8988T (cell line): ENCODE data around the gene ICAM1.
A peak's percentile ranks its signal among the peaks of the same experiment; 100 is the strongest.

Source experiments
- DNase-seq: peaks from one replicate; pipeline ENCODE4 v3.0.0; 2011

Gene ICAM1

GRCh38 chr19:10328558-10329429, 57.9 kb downstream of the ICAM1 start:
- DNase-seq: no peak

- DNase-seq: no peak
Measured at GRCh38 chr19:10329555-10329954, 58.6 kb downstream of the ICAM1 start.

- no peak for DNase-seq
Measured at GRCh38 chr19:10332158-10332964, 61.4 kb downstream of the ICAM1 start.

GRCh38 chr19:10332965-10333757, 62.2 kb downstream of the ICAM1 start, which contains the start of gene RAVER1:
Gene RAVER1 (minus strand): TSS chr19:10333529. CDS start chr19:10333507, 22 bp downstream.
- DNase-seq: peak; percentile 88

DNA sequence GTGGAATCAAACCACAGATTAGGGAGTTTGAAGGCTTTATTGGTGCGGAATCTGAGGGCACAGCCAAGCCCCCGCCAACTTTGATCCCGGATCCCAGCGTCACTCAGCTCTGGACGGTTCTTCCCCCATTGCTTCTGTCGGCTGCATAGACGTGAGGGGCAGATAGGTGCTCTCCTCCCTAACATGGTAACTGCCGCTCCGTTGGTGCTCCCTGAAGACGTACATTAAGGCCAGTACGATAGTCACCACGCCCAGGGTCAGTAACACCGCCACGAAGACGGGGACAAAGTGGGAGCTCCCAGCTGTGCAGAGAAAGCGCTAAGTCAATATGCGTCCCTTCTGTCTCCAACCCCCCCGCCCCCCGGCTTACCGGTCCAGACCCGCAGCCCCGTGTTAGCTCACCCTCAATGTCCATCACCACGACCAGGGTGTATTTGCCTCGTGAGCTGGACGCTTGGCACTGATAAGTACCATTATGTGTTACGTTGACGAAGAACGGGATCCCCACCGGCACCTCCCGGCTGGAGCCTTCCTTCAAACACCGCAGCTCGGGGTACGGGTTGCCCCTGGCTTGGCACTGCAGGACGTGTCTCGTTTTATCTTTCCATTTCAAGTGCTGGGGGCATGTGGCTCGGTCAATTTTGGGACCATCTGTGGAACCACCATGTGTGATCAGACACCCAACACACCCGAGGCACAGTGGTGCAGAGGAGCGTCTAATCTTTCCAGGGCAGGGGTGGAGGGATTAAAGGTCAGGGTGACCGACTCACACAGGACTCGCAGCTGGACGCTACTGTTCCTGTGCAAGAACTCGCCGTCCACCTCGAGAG, 63.1 kb downstream of the ICAM1 start:
- DNase-seq: no peak

GRCh38 chr19:10334588-10335351, 63.9 kb downstream of the ICAM1 start:
- DNase-seq: peak; percentile 53

GRCh38 chr19:10335352-10335985, 64.5 kb downstream of the ICAM1 start:
- DNase-seq: no peak
